ENCODE measurements around the gene YY1.

DNA sequence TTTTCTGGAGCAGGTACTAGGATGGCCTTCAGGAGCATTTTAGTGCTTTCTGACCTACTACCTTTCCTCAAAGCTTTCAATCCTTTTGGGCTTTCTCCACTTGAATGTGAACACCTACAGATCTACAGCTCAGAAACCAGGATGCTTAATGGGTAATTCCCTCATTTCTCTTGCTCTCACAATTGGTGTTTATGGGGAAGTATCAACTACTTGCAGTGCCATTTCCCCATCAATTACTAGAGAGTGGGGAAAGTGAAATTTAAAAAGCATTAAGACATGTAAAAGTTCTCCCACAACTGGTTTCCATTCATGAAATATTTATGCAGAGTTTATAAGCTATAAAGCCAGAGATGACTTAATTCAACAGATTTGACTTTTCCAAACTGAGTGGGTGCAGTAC, 2.1 kb upstream of the YY1 start:
- TF ChIP-seq EZH2 (IDR thresholded peaks at IDR 0.05; ENCODE audit: insufficient read depth, poor library complexity, severe bottlenecking) (no peak), EZH2phosphoT487 (IDR thresholded peaks at IDR 0.05; ENCODE audit: insufficient read depth, low read depth) (no peak)

Measured in GM23248 (cell line).